Measurements from ENCODE around the gene IL1RAP.

Gene IL1RAP

DNA sequence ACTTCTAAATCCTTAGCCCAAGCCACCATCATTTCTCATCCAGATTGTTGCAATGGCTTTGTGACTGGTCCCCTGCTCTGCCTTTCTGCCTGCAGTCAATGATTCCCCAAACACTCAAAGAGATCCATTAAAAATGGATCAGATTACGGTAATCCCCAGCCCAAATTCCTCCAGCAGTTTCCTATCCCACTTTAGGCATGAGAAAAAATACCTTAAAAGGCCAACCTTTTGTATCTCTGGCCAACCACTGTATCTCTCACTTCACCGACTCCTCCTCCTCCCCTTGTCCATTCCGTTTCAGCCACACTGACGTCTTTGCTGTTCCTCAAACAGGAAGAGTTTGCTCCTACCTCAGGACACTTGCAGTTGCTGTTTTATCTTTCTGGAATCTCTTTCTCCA, 20.9 kb upstream of the IL1RAP start:
- Histone ChIP-seq H3K9me3 (ENCODE audit: severe bottlenecking) (no peaks in the 10 kb centered on the region), H3K36me3 (ENCODE audit: low read depth) (no peaks in the 10 kb centered on the region), H3K27me3 (ENCODE audit: insufficient read depth, poor library complexity, severe bottlenecking) (no peaks in the 10 kb centered on the region), H3K4me3 (ENCODE audit: severe bottlenecking) (no peak overlapping the region), H3K4me1 (ENCODE audit: insufficient read depth, poor library complexity, severe bottlenecking) (no peaks in the 10 kb centered on the region), H3K27ac (ENCODE audit: poor library complexity, severe bottlenecking) (no peak overlapping the region)
- no peak for DNase-seq (ENCODE audit: low spot score)
- TF ChIP-seq, protein P1, sequence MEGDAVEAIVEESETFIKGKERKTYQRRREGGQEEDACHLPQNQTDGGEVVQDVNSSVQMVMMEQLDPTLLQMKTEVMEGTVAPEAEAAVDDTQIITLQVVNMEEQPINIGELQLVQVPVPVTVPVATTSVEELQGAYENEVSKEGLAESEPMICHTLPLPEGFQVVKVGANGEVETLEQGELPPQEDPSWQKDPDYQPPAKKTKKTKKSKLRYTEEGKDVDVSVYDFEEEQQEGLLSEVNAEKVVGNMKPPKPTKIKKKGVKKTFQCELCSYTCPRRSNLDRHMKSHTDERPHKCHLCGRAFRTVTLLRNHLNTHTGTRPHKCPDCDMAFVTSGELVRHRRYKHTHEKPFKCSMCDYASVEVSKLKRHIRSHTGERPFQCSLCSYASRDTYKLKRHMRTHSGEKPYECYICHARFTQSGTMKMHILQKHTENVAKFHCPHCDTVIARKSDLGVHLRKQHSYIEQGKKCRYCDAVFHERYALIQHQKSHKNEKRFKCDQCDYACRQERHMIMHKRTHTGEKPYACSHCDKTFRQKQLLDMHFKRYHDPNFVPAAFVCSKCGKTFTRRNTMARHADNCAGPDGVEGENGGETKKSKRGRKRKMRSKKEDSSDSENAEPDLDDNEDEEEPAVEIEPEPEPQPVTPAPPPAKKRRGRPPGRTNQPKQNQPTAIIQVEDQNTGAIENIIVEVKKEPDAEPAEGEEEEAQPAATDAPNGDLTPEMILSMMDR (IDR thresholded peaks at IDR 0.05; ENCODE audit: poor library complexity, severe bottlenecking) = no peak
- ATAC-seq (ENCODE audit: low read depth) = no peak

DNA sequence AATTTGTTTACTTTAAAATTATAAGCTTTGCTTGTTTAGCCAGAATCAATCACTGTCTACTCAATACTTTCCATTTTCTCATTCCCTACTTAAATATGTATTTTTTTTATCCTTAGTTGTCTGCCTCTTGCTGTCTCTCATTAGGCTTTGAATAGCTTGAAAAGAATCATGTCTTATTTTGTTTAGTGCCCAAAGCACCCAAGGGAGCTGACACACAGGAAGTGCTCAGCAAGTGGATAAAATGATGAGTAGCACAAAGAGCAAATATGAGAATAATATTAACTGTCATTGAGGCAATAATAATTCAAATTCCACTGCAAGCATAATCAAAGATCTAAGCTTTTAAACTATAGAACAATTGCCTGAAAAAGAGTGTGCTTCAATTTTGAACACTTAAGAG, 19.0 kb upstream of the IL1RAP start:
- TF ChIP-seq, protein P1 (IDR thresholded peaks at IDR 0.05; ENCODE audit: poor library complexity, severe bottlenecking) = no peak
- Histone ChIP-seq H3K27me3 (ENCODE audit: insufficient read depth, poor library complexity, severe bottlenecking) (no peaks in the 10 kb centered on the region), H3K9me3 (ENCODE audit: severe bottlenecking) (no peaks in the 10 kb centered on the region), H3K4me3 (ENCODE audit: severe bottlenecking) (no peak overlapping the region), H3K4me1 (ENCODE audit: insufficient read depth, poor library complexity, severe bottlenecking) (no peaks in the 10 kb centered on the region), H3K36me3 (ENCODE audit: low read depth) (no peaks in the 10 kb centered on the region), H3K27ac (ENCODE audit: poor library complexity, severe bottlenecking) (no peak overlapping the region)
- DNase-seq (ENCODE audit: low spot score) (no peak), ATAC-seq (ENCODE audit: low read depth) (no peak)

DNA sequence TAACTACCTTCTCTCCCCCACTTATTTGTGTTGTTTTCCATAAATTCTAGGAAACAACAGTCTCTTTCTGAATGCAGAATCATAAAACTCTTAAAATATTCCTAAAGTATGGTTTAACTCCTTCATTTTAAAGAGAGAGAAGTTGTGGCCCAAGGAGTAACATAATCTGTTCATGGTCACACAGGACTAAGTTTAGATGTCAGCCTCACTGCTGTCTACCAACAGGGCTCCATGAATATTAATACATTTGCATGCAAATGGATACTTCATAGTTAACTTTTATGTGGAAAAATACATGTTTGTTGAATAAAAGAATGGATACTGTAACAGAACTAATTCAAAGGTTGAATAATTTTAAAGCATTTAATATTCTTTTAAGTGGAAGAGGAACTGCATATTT, 18.5 kb upstream of the IL1RAP start:
- Histone ChIP-seq H3K27ac (ENCODE audit: poor library complexity, severe bottlenecking) (no peak overlapping the region), H3K9me3 (ENCODE audit: severe bottlenecking) (no peaks in the 10 kb centered on the region), H3K4me3 (ENCODE audit: severe bottlenecking) (no peak overlapping the region), H3K27me3 (ENCODE audit: insufficient read depth, poor library complexity, severe bottlenecking) (no peaks in the 10 kb centered on the region), H3K4me1 (ENCODE audit: insufficient read depth, poor library complexity, severe bottlenecking) (no peaks in the 10 kb centered on the region), H3K36me3 (ENCODE audit: low read depth) (no peaks in the 10 kb centered on the region)
- ATAC-seq (ENCODE audit: low read depth) = no peak
- TF ChIP-seq, protein P1 (IDR thresholded peaks at IDR 0.05; ENCODE audit: poor library complexity, severe bottlenecking) = no peak
- DNase-seq (ENCODE audit: low spot score) = no peak

DNA sequence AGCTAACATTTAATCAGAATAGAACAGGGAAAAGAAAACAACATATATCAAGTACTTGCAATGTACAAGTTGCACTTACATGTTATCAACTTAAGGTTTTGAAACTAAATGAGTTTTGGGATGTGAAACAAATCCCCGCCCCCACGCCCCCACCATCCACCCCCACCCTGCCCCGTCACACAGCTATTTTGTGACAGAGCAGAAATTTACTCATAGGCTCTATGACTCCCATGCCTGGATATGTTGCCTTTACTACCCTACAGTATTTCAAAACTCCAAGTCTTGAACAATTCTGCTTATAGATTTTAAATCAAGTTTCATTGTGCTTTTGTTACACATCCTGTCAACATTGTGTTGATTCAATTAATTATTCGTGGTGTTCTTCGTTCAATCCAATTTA, 18.1 kb upstream of the IL1RAP start:
- no peaks in the 10 kb centered on the region for H3K4me1 ChIP-seq (ENCODE audit: insufficient read depth, poor library complexity, severe bottlenecking)
- no peaks in the 10 kb centered on the region for H3K27me3 ChIP-seq (ENCODE audit: insufficient read depth, poor library complexity, severe bottlenecking)
- DNase-seq (ENCODE audit: low spot score) (no peak), ATAC-seq (ENCODE audit: low read depth) (no peak)
- TF ChIP-seq, protein P1 (IDR thresholded peaks at IDR 0.05; ENCODE audit: poor library complexity, severe bottlenecking) = no peak
- H3K4me3 ChIP-seq (ENCODE audit: severe bottlenecking) = no peak overlapping the region
- no peak overlapping the region for H3K27ac ChIP-seq (ENCODE audit: poor library complexity, severe bottlenecking)
- no peaks in the 10 kb centered on the region for H3K36me3 ChIP-seq (ENCODE audit: low read depth)
- no peaks in the 10 kb centered on the region for H3K9me3 ChIP-seq (ENCODE audit: severe bottlenecking)

DNA sequence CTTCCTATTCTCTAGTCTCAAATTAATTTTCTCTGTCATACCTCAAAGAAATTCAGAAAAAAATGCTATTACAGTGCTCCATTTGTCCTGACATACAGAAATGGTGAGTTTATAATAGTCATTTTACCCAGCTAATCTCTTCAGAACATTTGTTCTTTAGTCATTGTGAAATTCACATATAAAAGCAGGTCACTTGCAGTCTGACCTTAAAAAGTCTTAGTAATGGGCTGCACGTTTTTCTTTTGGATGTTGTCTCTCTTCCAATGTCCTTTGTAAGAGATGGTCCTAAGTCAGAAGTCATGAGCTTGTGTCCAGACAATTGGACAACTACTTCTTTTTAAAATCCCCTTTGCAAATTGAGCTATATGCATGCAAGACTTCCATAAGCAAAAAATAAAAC, 17.0 kb upstream of the IL1RAP start:
- no peaks in the 10 kb centered on the region for H3K9me3 ChIP-seq (ENCODE audit: severe bottlenecking)
- no peak for ATAC-seq (ENCODE audit: low read depth)
- no peak for DNase-seq (ENCODE audit: low spot score)
- no peaks in the 10 kb centered on the region for H3K4me1 ChIP-seq (ENCODE audit: insufficient read depth, poor library complexity, severe bottlenecking)
- TF ChIP-seq, protein P1 (IDR thresholded peaks at IDR 0.05; ENCODE audit: poor library complexity, severe bottlenecking) = no peak
- H3K27me3 ChIP-seq (ENCODE audit: insufficient read depth, poor library complexity, severe bottlenecking) = no peaks in the 10 kb centered on the region
- no peak overlapping the region for H3K27ac ChIP-seq (ENCODE audit: poor library complexity, severe bottlenecking)
- H3K4me3 ChIP-seq (ENCODE audit: severe bottlenecking) = no peak overlapping the region
- H3K36me3 ChIP-seq (ENCODE audit: low read depth) = no peaks in the 10 kb centered on the region
